Right lobe of liver (tissue), 6 donors: ENCODE data around the gene STMN1. TPM values are rescaled to one million over a fixed set of nuclear protein-coding genes. Genes with fewer than 3 reads are reported as not detected.

Experiments
- ATAC-seq, 4 donors: fragments of 200-7000 bp; cut with Tn5 transposase; one replicate each; pipeline ENCODE4 v1.9.1; 2020; ENCODE audit warnings: mild to moderate bottlenecking in 4 of 4, moderate library complexity in 4 of 4
- DNase-seq, 3 donors: peaks; one replicate each; pipeline ENCODE4 v3.0.0-alpha.2; 2020
- H3K27ac ChIP-seq, 3 donors: fragments of 200-600 bp; one replicate each; pipeline ENCODE4 v1.8.0; 2022
- H3K27me3 ChIP-seq, 2 donors: fragments of 200-600 bp; one replicate each; pipeline ENCODE4 v1.8.0; 2022
- H3K36me3 ChIP-seq, 4 donors: fragments of 200-600 bp; sonication (generic) in 1 of 4; one replicate each; pipeline versions ENCODE4 v1.5.1 to v1.8.0; 2017 to 2022; ENCODE audit warnings: control low read depth in 1 of 4
- H3K4me1 ChIP-seq, 4 donors: fragments of 200-600 bp; sonication (generic) in 1 of 4; one replicate each; pipeline versions ENCODE4 v1.5.1 to v1.8.0; 2017 to 2022; ENCODE audit warnings: control low read depth in 1 of 4
- H3K4me3 ChIP-seq, 3 donors: fragments of 200-600 bp; one replicate each; pipeline ENCODE4 v1.8.0; 2022
- H3K9me3 ChIP-seq, 4 donors: fragments of 200-600 bp; sonication (generic) in 1 of 4; one replicate each; pipeline versions ENCODE4 v1.5.1 to v1.8.0; 2017 to 2022; ENCODE audit warnings: control low read depth in 1 of 4
- CTCF ChIP-seq, 4 donors: fragments of 200-600 bp in 3 of 4; fragments of 450-650 bp in 1 of 4; IDR thresholded peaks; one replicate each; pipeline versions ENCODE4 v1.5.1 to v1.8.0; 2016 to 2022; ENCODE audit warnings: antibody characterized with exemption in 4 of 4, mild to moderate bottlenecking in 2 of 4
- POLR2A ChIP-seq: fragments of 450-650 bp; IDR thresholded peaks from one replicate; pipeline ENCODE4 v1.6.1; 2017; ENCODE audit warnings: antibody characterized with exemption, mild to moderate bottlenecking
- WGBS: methylation state at CpG from one replicate; pipeline ENCODE4 v1.1.6; 2018; ENCODE audit warnings: low coverage, low lambda C conversion rate; ENCODE audit not compliant: insufficient coverage; ENCODE audit errors: missing lambda C conversion rate; 5-methylcytosine and 5-hydroxymethylcytosine counted together
- intact Hi-C, 2 donors: fragments of 100-400 bp; cut with DNase I; formaldehyde crosslinking; loops; one replicate each; pipeline versions ENCODE4 v1.11.2 to v1.14.1; 2022
- total RNA-seq, 6 experiments: library from RNA; depleted of rRNA in 2 of 6; stranded (reverse); fragments of >200 nt in 2 of 6; fragmentation: NEBNext Ultra II Directional in 3 of 6; extraction: Animal tissue kit (Norgen Biotek cat#: 25700) in 3 of 6; gene quantifications; one replicate each; pipeline versions ENCODE4 v1.1.0 to v1.2.4, GENCODE V29; 2016 to 2023
- donor health status: DM: no; HTN: yes; CAD: no.
- donor health status: DM: no; HTN: no; CAD: no.
- donor health status: DM: no; HTN: no; CAD: no.
- donor health status: DM: no; HTN: yes; CAD: no.
- donor health status: DM: no; HTN: yes; CAD: no.

Gene STMN1
- total RNA-seq, 6 experiments from 2014 or later: 2.1 to 11.7 (median 6.8) TPM

DNA sequence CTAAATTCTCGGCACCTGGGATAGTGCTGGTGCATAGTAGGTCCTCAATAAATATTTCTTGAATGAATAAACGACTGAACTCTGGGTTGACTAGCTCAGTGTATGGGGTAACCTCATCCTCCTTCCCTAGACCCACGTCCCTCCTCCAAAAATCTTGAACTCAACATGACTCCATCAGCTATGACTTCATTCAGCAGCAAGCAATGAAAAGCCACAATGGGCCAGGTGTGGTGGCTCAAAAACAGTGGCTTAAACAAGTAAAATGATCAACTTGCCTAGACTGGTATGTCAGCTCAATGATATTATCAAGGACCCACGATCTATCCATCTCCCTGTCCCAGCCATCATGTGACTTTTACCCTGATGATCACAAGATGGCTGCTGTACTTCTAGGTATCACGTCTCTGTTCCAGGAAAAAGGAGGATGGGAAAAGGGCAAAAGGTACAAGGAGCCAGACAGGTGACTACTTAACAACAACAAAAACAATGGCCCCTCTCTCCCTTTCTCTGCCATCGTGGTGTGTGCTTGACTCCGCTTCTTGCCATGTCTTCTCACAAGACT is 17.7 kb downstream of the STMN1 start:
- H3K4me1 ChIP-seq: peaks cover 0 to 30% (median 11%) of the 10 kb centered on the region in 4 donors
- 78% methylated on average over 6 of the region's 7 CpGs for WGBS
- H3K4me3 ChIP-seq: no peak overlapping the region
- no peak for ATAC-seq
- no peak overlapping the region for H3K27ac ChIP-seq
- H3K27me3 ChIP-seq: no peaks in the 10 kb centered on the region
- no peak for TF ChIP-seq POLR2A
- no peak for TF ChIP-seq CTCF (IDR thresholded peaks at IDR 0.05)
- DNase-seq: no peak
- intact Hi-C loops: no loop called here
- H3K36me3 ChIP-seq: no peaks in the 10 kb centered on the region
- H3K9me3 ChIP-seq: no peaks in the 10 kb centered on the region

GRCh38 chr1:25885602-25886001 is 20.6 kb downstream of the STMN1 start:
- Histone ChIP-seq H3K27me3 (no peaks in the 10 kb centered on the region), H3K4me1 (peaks cover 0 to 21% (median 6%) of the 10 kb centered on the region in 4 donors), H3K36me3 (no peaks in the 10 kb centered on the region), H3K9me3 (no peaks in the 10 kb centered on the region), H3K27ac (no peak overlapping the region), H3K4me3 (no peak overlapping the region)
- no peak for TF ChIP-seq CTCF (IDR thresholded peaks at IDR 0.05)
- 17% methylated on average over 1 of the region's 1 CpG for WGBS
- intact Hi-C loops: no loop called here
- ATAC-seq: peak in 2 of 4 donors; percentile 23 to 24
- DNase-seq: peak in 1 of 3 donors; percentile 11

- H3K4me3 ChIP-seq: no peak overlapping the region
- H3K27ac ChIP-seq: no peak overlapping the region
- H3K36me3 ChIP-seq: no peaks in the 10 kb centered on the region
- WGBS: 83% methylated on average over 2 of the region's 11 CpGs
- H3K9me3 ChIP-seq: no peaks in the 10 kb centered on the region
- TF ChIP-seq CTCF (IDR thresholded peaks at IDR 0.05): no peak
- no peak for TF ChIP-seq POLR2A
- H3K27me3 ChIP-seq: no peaks in the 10 kb centered on the region
- intact Hi-C loops: no loop called here
- DNase-seq (no peak), ATAC-seq (no peak)
- H3K4me1 ChIP-seq: peaks cover 0 to 23% (median 7%) of the 10 kb centered on the region in 4 donors
Measured at GRCh38 chr1:25881266-25881665, 25.0 kb downstream of the STMN1 start.

GRCh38 chr1:25880518-25880917 is 25.7 kb downstream of the STMN1 start:
- peaks cover 0 to 22% (median 7%) of the 10 kb centered on the region in 4 donors for H3K4me1 ChIP-seq
- H3K36me3 ChIP-seq: no peaks in the 10 kb centered on the region
- H3K27me3 ChIP-seq: no peaks in the 10 kb centered on the region
- DNase-seq: no peak
- H3K27ac ChIP-seq: no peak overlapping the region
- intact Hi-C loops: no loop called here
- H3K4me3 ChIP-seq: no peak overlapping the region
- no peak for TF ChIP-seq POLR2A
- TF ChIP-seq CTCF (IDR thresholded peaks at IDR 0.05): no peak
- 94% methylated on average over 4 of the region's 5 CpGs for WGBS
- H3K9me3 ChIP-seq: no peaks in the 10 kb centered on the region
- ATAC-seq: no peak
